ENCODE measurements around the gene FSTL4.

DNA sequence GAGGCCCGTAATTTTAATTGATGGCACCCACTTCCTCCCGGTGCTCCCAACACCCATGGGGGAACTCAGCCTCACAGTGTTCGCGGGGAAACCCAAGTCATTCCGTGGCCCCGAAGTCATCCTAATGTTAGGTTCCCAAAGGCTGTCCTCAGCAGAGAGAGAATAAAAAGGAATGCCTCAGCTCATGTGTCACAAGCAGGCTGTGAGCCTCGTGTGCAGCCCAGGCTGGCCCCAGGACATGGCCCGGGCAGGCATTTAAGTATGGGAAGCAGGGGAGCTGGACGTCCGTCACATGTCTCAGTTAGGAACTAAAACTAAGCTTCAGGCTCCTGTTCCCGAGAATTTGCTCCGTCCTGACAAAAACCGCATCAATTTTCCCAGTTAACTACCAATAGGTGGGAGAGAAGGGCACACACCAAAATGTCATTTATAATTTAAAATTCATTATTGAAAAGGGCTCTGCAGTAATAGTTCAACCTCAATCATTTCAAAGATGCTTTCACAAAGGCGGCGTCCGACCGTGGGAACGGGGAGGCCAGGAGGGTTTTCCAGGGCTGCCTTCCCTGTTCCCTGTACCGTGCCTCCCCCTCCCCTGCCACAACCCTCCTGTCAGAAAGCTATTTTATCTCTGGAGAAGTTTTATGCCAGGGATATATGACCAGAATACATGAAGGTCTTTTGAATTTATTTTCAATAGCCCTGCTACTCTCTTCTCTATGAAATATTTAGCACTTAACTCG lies 137.3 kb downstream of the FSTL4 start:
- TF ChIP-seq, protein P1, sequence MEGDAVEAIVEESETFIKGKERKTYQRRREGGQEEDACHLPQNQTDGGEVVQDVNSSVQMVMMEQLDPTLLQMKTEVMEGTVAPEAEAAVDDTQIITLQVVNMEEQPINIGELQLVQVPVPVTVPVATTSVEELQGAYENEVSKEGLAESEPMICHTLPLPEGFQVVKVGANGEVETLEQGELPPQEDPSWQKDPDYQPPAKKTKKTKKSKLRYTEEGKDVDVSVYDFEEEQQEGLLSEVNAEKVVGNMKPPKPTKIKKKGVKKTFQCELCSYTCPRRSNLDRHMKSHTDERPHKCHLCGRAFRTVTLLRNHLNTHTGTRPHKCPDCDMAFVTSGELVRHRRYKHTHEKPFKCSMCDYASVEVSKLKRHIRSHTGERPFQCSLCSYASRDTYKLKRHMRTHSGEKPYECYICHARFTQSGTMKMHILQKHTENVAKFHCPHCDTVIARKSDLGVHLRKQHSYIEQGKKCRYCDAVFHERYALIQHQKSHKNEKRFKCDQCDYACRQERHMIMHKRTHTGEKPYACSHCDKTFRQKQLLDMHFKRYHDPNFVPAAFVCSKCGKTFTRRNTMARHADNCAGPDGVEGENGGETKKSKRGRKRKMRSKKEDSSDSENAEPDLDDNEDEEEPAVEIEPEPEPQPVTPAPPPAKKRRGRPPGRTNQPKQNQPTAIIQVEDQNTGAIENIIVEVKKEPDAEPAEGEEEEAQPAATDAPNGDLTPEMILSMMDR (IDR thresholded peaks at IDR 0.05; ENCODE audit: low read depth, low read length, missing input control): no peak
- no peak for TF ChIP-seq YY1 (IDR thresholded peaks at IDR 0.05)
- TF ChIP-seq FOXA2 (IDR thresholded peaks at IDR 0.05): no peak
- no peak for TF ChIP-seq REST (IDR thresholded peaks at IDR 0.05)
- TF ChIP-seq MAX (IDR thresholded peaks at IDR 0.05): no peak
- no peak for TF ChIP-seq TAF1 (conservative IDR thresholded peaks at IDR 0.05)
- TF ChIP-seq GABPA (IDR thresholded peaks at IDR 0.05 in 1 of 2, conservative IDR thresholded peaks at IDR 0.05 in 1 of 2): no peak
- TF ChIP-seq JUND (IDR thresholded peaks at IDR 0.05): no peak
- TF ChIP-seq NR2F2 (IDR thresholded peaks at IDR 0.05): no peak
- TF ChIP-seq RAD21 (IDR thresholded peaks at IDR 0.05): no peak

Measured in liver (tissue), 3 donors.